Endothelial cell of umbilical vein (primary cell): ENCODE measurements around the gene SUPV3L1. TPM values are rescaled to one million over a fixed set of nuclear protein-coding genes. Genes with fewer than 3 reads are reported as not detected.

Source experiments
- BruUV-seq: library from RNA; stranded (reverse); fragments of 400-500 nt; replicated peaks from 2 replicates; lab custom pipeline; 2021; lab: Mats Ljungman, UMichigan
- CTCF ChIA-PET: fragments of 300-600, 350-600 bp; sonication (Branson Sonifier 250); formaldehyde crosslinking; loops from one replicate; lab custom pipeline; 2021; ENCODE audit warnings: antibody characterized with exemption, inconsistent platforms; lab: Charles Lee
- POLR2A ChIA-PET: fragments of 300-600, 350-600 bp; sonication (Branson Sonifier 250); formaldehyde crosslinking; loops from one replicate; lab custom pipeline; 2021; ENCODE audit warnings: antibody characterized with exemption, inconsistent platforms; lab: Charles Lee
- DNase-seq: peaks from one replicate; pipeline ENCODE4 v3.0.0-alpha.2; 2011; ENCODE audit warnings: low read depth, low spot score
- FAIRE-seq: peaks from 2 replicates; lab custom pipeline; 2011; peaks lifted over from hg19 to GRCh38; lab: Jason Lieb, UNC
- H2AFZ ChIP-seq: 2 replicates; pipeline ENCODE4 v1.6.0; 2012; ENCODE audit warnings: low read depth, low read length, control low read depth, inconsistent platforms
- H3K27ac ChIP-seq: 2 replicates; pipeline ENCODE4 v1.5.1; 2011; ENCODE audit warnings: low read depth, mild to moderate bottlenecking, control low read depth, low read length, moderate library complexity; ENCODE audit not compliant: insufficient read depth
- H3K27me3 ChIP-seq, 2 experiments: 2 replicates each; pipeline versions ENCODE4 v1.6.0 to v1.6.1; 2011; ENCODE audit warnings: low read length in 2 of 2, mixed read lengths in 1 of 2; ENCODE audit not compliant: control insufficient read depth in 2 of 2, insufficient read depth in 2 of 2
- H3K36me3 ChIP-seq, 2 experiments: 2 replicates in 1 of 2; 3 replicates in 1 of 2; pipeline ENCODE4 v1.5.1; 2011; ENCODE audit warnings: low read length in 2 of 2, mild to moderate bottlenecking in 1 of 2, moderate library complexity in 1 of 2; ENCODE audit not compliant: control insufficient read depth in 2 of 2, insufficient read depth in 2 of 2; ENCODE audit errors: extremely low read depth in 1 of 2
- H3K4me1 ChIP-seq: 3 replicates; pipeline ENCODE4 v1.5.1; 2011; ENCODE audit warnings: mild to moderate bottlenecking, low read length; ENCODE audit not compliant: control insufficient read depth, insufficient read depth; ENCODE audit errors: extremely low read depth
- H3K4me2 ChIP-seq: 2 replicates; pipeline ENCODE4 v1.6.1; 2011; ENCODE audit warnings: low read length, control low read depth, mixed read lengths; ENCODE audit not compliant: insufficient read depth
- H3K4me3 ChIP-seq, 3 experiments: fragments of 200-600 bp in 1 of 3; sonication (generic), shearing (Covaris generic) in 1 of 3; replicated peaks in 1 of 3; 2 replicates each; pipeline ENCODE4 v1.5.1; 2011 to 2016; ENCODE audit warnings: control low read depth in 3 of 3, low read length in 3 of 3, mild to moderate bottlenecking in 2 of 3, inconsistent platforms in 1 of 3, low read depth in 1 of 3, moderate library complexity in 1 of 3; ENCODE audit not compliant: insufficient read depth in 1 of 3
- H3K79me2 ChIP-seq: 2 replicates; pipeline ENCODE4 v1.6.0; 2012; ENCODE audit warnings: low read length, inconsistent platforms; ENCODE audit not compliant: control insufficient read depth, insufficient read depth
- H3K9ac ChIP-seq: replicated peaks from 2 replicates; pipeline ENCODE3; 2011; ENCODE audit warnings: low read length, control low read depth; ENCODE audit not compliant: insufficient read depth; ENCODE audit errors: extremely low read depth
- H3K9me1 ChIP-seq: replicated peaks from 3 replicates; pipeline ENCODE4 v1.6.0; 2011; ENCODE audit warnings: mild to moderate bottlenecking, low read length; ENCODE audit not compliant: control insufficient read depth, insufficient read depth; ENCODE audit errors: extremely low read depth
- H3K9me3 ChIP-seq: replicated peaks from 2 replicates; pipeline ENCODE4 v1.5.1; 2012; ENCODE audit warnings: low read length, inconsistent platforms; ENCODE audit not compliant: control insufficient read depth, insufficient read depth
- H4K20me1 ChIP-seq: replicated peaks from 2 replicates; pipeline ENCODE3; 2011; ENCODE audit warnings: mild to moderate bottlenecking, low read length; ENCODE audit not compliant: control insufficient read depth, insufficient read depth; ENCODE audit errors: extremely low read depth
- EZH2 ChIP-seq: IDR thresholded peaks from 2 replicates; pipeline ENCODE4 v1.6.1; 2012; ENCODE audit warnings: borderline replicate concordance, low read depth, mild to moderate bottlenecking, moderate library complexity, low read length, inconsistent platforms; ENCODE audit not compliant: severe bottlenecking
- FOS ChIP-seq: IDR thresholded peaks from 2 replicates; pipeline ENCODE4 v1.6.1; 2011; ENCODE audit warnings: mild to moderate bottlenecking, low read length, moderate library complexity, borderline replicate concordance; ENCODE audit not compliant: insufficient read depth
- GATA2 ChIP-seq: IDR thresholded peaks from 2 replicates; pipeline ENCODE4 v1.7.0; 2011; ENCODE audit warnings: low read depth, mild to moderate bottlenecking, moderate library complexity, mixed read lengths, low read length; ENCODE audit not compliant: insufficient read length, insufficient read depth
- JUN ChIP-seq: IDR thresholded peaks from 2 replicates; pipeline ENCODE4 v1.6.1; 2011; ENCODE audit warnings: borderline replicate concordance, low read depth; ENCODE audit not compliant: insufficient read length, insufficient read depth
- MYC ChIP-seq: IDR thresholded peaks from one replicate; pipeline ENCODE4 v1.6.1; 2011; ENCODE audit warnings: mild to moderate bottlenecking, low read depth, low read length
- POLR2A ChIP-seq: IDR thresholded peaks from 2 replicates; pipeline ENCODE4 v1.6.1; 2012; ENCODE audit warnings: low read depth, mild to moderate bottlenecking, control low read depth, low read length
- POLR2AphosphoS5 ChIP-seq: IDR thresholded peaks from 2 replicates; pipeline ENCODE4 v1.6.1; 2012; ENCODE audit warnings: low read depth, mild to moderate bottlenecking, control low read depth, low read length, moderate library complexity; ENCODE audit not compliant: insufficient read depth
- dilution Hi-C: fragments of 300-500 bp; cut with MboI; formaldehyde crosslinking; loops from one replicate; pipeline ENCODE4 v1.15.0; 2019; ENCODE audit warnings: low sequenced_read_pairs; ENCODE audit not compliant: extremely low pct_ligation_motif_present
- intact Hi-C: fragments of 100-400 bp; cut with micrococcal nuclease; formaldehyde crosslinking; loops from one replicate; pipeline ENCODE4 v1.10.0; 2022
- polyA plus RNA-seq, 4 experiments: library from polyadenylated mRNA; depleted of rRNA in 3 of 4; stranded (reverse) in 3 of 4; unstranded in 1 of 4; fragments of >200 nt; gene quantifications; 2 replicates each; pipeline versions ENCODE4 v1.2.1 to v1.2.3, GENCODE V29; 2011 to 2012; ENCODE audit warnings: missing spikeins in 1 of 4
- total RNA-seq: library from RNA; stranded (reverse); gene quantifications from 2 replicates; pipeline ENCODE4 v1.2.3, GENCODE V29; 2021
- TF ChIP-seq, protein P1 (sequence below), 2 donors: IDR thresholded peaks; 1 replicate in 1 of 2; 2 replicates in 1 of 2; pipeline ENCODE4 v1.5.1; 2011; ENCODE audit warnings: low read length in 2 of 2, mild to moderate bottlenecking in 2 of 2, moderate library complexity in 2 of 2, control low read depth in 1 of 2, inconsistent platforms in 1 of 2, low read depth in 1 of 2; ENCODE audit not compliant: insufficient read depth in 1 of 2; ENCODE audit errors: extremely low read depth in 1 of 2
- TF ChIP-seq, protein P2 (sequence below): IDR thresholded peaks from 2 replicates; pipeline ENCODE4 v1.6.1; 2011; ENCODE audit not compliant: insufficient read depth, insufficient read length

SUPV3L1 gene
- total and polyA plus RNA-seq, 2 donors (not counting 3 experiments of a cell fraction or from before 2014, with no cell fraction given) = 21.8 to 30.4 TPM

DNA sequence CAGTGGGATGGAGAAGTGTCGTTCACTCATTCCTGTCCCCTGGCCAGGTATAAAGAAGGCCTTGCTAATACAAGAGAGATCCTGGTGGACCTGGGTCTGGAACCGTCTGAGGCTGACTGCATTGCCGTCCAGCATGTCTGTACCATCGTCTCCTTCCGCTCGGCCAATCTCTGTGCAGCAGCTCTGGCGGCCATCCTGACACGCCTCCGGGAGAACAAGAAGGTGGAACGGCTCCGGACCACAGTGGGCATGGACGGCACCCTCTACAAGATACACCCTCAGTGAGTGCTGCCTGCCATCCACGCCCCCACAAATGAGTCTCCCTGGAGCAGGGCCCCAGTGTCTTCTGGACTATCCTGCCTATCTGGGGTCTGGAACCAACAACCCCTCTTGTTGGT, 67.3 kb downstream of the SUPV3L1 start:
- H3K4me3 ChIP-seq = no peak overlapping the region
- H4K20me1 ChIP-seq = no peaks in the 10 kb centered on the region
- FAIRE-seq = no peak
- H2AFZ ChIP-seq = no peak overlapping the region
- H3K4me1 ChIP-seq = no peaks in the 10 kb centered on the region
- no peak overlapping the region for H3K4me2 ChIP-seq
- no peaks in the 10 kb centered on the region for H3K9me3 ChIP-seq
- H3K27ac ChIP-seq = no peak overlapping the region
- POLR2A ChIA-PET = no interaction called here
- dilution Hi-C loops (loop anchor here (25.0 kb wide), 1 partner anchor 140 kb away; no protein-coding TSS in a partner anchor), intact Hi-C loops (no loop called here)
- no peak overlapping the region for H3K9ac ChIP-seq
- no peak for DNase-seq
- H3K27me3 ChIP-seq = no peaks in the 10 kb centered on the region
- no peaks in the 10 kb centered on the region for H3K79me2 ChIP-seq
- no peaks in the 10 kb centered on the region for H3K9me1 ChIP-seq
- CTCF ChIA-PET = interaction anchor here (0.7 to 1.2 kb wide), 3 partner anchors 25 to 143 kb away, joined by 3 to 4 read pairs (median 4); no protein-coding TSS in a partner anchor
- TF ChIP-seq JUN (no peak), POLR2AphosphoS5 (no peak), MYC (no peak), GATA2 (no peak), POLR2A (no peak), EZH2 (no peak), FOS (no peak)
- TF ChIP-seq, protein P1, sequence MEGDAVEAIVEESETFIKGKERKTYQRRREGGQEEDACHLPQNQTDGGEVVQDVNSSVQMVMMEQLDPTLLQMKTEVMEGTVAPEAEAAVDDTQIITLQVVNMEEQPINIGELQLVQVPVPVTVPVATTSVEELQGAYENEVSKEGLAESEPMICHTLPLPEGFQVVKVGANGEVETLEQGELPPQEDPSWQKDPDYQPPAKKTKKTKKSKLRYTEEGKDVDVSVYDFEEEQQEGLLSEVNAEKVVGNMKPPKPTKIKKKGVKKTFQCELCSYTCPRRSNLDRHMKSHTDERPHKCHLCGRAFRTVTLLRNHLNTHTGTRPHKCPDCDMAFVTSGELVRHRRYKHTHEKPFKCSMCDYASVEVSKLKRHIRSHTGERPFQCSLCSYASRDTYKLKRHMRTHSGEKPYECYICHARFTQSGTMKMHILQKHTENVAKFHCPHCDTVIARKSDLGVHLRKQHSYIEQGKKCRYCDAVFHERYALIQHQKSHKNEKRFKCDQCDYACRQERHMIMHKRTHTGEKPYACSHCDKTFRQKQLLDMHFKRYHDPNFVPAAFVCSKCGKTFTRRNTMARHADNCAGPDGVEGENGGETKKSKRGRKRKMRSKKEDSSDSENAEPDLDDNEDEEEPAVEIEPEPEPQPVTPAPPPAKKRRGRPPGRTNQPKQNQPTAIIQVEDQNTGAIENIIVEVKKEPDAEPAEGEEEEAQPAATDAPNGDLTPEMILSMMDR (IDR thresholded peaks at IDR 0.05; ENCODE audit: extremely low read depth in 1 of 2, insufficient read depth in 1 of 2, low read depth in 1 of 2, low read length in 2 of 2) = no peak
- TF ChIP-seq, protein P2, sequence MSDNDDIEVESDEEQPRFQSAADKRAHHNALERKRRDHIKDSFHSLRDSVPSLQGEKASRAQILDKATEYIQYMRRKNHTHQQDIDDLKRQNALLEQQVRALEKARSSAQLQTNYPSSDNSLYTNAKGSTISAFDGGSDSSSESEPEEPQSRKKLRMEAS = no peak
- H3K36me3 ChIP-seq = no peaks in the 10 kb centered on the region
- BruUV-seq = no TSS peak
